GM18520 (cell line): ENCODE data around the gene ATG2B.
"Not testable (repeated sequence)": the region's sequence is repeated elsewhere in the genome, so short reads cannot be mapped to it uniquely, and the experiment has no call there.

Source experiments
- ATAC-seq: cut with Tn5 transposase; IDR thresholded peaks from one replicate; pipeline ENCODE4 v1.9.1; 2021; ENCODE audit not compliant: unreplicated experiment

The ATG2B gene

GRCh38 chr14:96255501-96256366, 107.4 kb downstream of the ATG2B start, which contains the start of gene BDKRB1:
TSS of gene BDKRB1 (plus strand) at chr14:96256210. CDS start at chr14:96263683, 7,473 bp downstream.
- no peak for ATAC-seq

- no peak for ATAC-seq
These were observed 108.5 kb downstream of the ATG2B start for GRCh38 chr14:96254687-96255086.

DNA sequence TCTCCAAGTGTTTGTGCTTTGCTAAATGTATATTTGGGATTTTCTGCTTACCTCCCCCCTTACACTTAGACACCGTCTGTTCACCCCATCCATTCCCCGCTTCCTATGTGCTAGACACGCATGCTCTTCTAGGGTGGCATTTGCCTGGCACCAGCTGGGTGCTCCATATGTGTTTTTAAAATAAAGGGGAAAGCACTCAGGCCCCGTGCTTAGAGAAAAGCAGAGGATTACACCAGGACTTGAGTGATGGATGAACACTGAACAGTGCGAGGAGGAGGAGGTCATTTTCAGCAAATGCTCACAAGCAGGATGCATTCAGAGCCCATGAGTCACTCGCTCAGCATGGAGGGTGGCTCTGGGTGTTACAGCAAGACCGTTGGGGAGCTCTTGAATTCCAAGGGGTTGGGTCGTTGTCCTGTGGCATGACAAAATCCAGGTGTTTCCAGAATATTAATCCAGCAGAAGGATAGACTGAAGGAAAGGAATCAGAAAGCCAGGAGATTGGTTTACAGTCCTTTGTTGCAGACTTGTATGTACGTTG, 110.1 kb downstream of the ATG2B start:
- ATAC-seq: no peak

GRCh38 chr14:96252323-96252998, 110.7 kb downstream of the ATG2B start:
- no peak for ATAC-seq

- no peak for ATAC-seq
These were observed 111.4 kb downstream of the ATG2B start for GRCh38 chr14:96251656-96252155.

DNA sequence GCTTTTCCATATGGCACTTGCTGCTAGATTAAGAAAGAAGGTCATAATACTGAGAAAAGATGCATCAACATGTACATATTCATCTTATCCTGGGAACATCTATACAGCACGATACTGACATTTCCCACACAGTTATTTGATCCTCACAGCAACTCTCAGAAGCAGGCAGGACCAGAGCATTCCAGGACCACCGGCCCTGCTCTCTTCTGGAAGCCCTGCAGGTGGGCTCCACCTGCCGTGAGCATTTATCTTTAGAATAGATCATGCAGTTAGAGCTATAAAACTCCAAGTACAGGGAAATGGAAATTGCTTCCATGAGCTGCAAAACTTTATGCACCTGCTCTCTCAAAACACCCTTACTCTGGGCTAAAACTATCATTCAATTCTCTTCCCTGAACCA, 112.7 kb downstream of the ATG2B start:
- ATAC-seq: no peak

DNA sequence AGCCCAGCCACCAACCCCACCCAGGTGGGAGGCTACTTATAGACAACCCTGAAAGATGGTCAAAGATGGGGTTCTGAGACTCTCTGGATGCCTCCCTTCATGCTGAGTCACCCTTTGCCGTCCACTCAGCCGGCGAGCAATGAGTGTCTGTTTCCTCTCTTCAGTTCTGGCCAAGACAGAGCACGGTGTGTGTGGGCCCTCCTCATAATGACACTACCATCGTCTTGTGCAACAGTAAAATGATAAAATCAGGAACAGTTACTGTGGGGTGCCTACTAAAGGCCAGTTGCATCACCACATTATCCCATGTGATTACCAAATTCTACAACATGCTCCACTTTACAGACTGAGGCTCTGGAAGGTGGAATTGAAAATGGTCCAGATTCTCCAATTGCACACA, 114.1 kb downstream of the ATG2B start:
- ATAC-seq: no peak

DNA sequence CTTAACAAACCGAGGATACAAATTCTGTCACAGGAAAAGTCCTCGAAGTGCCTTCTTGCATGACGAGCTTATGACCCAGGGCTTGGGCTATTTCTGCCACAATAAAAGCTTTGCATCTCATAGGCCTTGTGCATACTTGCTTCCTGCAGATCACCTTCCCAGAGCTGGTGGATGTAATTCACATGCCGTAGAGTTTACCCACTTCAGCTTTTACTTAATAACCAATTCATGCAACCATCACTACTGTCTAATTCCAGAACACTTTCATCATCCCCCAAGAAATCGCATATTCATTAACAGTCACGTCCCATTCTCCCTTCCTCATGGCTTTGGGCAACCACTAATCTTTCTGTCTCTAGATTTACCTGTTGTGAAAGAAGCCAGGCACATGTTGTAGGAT, 116.1 kb downstream of the ATG2B start:
- no peak for ATAC-seq

- ATAC-seq: no peak
These were observed 116.6 kb downstream of the ATG2B start for GRCh38 chr14:96246539-96246847.

DNA sequence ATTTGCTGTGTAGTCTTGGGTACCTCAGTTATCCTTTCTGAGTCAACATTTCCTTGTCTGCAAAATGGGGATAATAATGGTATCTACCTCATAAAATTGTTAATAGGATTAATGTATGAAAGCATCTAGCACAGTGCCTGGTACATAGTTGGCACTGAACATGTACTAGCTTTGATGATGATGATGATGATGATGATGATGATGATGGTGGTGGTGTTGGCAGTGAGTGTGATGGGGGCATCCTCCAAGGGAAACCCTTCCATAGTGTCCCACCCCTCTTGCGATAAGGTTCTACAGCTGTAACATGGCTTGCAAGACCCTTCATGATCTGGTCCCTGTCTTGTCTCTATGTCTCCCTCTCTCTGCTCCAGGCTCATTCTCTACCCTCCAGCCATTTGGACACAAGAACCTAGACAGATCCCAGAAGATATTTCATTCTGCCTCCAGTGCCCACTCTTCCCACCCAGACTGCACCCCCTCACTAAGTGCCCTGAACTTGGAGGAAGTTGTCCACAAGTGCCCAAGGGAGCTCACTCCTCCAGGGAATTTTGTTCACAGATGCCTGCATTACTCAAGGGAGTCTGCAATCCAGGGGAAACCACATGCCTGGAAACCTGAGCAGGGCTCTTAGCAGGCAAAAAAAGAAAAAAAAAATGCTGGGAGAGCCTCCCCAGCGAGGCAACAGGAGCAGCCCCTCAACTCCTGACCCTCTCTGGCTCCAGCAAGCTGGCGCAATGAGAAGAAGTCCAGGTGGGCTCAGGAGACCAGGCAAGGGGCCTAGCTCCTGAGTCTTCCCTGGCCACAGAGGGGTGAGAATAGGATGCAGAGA, 117.2 kb downstream of the ATG2B start:
- no peak for ATAC-seq

DNA sequence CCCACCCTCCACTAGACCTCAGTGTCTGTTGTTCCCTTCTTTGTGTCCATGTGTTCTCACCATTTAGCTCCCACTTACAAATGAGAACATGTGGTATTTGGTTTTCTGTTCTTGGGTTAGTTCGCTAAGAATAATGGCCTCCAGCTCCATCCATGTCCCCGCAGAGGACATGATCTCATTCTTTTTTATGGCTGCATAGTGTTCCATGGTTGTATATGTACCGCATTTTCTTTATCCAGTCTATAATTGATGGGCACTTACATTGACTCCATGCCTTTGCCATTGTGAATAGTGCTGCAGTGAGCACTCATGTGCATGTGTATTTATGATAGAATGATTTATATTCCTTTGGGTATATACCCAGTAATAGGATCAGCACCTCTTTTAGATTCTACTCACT, 118.1 kb downstream of the ATG2B start:
- ATAC-seq: not testable (repeated sequence)

DNA sequence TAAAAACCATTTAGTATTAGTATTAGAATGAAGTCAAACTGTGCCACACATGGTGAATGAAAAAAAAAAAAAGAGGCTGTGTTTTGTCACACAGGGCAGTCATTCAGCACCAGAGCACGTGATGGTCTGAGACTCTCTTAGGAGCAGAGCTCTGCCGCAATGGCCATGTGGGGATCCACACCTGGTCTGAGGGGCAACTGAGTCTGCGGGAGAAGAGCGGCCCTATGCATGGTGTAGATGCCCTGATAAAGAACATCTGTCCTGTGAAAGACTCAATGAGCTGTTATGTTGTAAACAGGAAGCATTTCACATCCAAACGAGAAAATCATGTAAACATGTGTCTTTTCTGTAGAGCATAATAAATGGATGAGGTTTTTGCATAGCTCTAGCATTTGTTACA, 119.4 kb downstream of the ATG2B start:
- no peak for ATAC-seq

DNA sequence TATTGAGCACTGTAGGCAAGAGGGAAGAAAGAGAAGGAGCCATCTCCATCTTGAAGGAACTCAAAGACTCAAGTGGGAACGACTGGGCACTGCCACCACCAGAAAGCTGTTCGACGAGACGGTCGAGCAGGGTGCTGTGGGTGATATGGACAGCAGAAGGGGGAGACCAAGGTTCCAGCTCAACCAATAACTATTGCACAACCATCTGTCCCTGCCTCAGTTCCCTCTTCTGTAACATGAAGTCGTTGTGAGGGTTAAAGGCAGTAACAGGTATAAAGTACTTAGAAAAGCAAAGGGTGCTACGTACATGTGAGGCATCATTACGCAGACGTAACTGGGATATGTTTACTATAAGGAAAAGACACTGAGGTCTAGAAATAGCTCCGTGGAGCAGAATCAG, 121.0 kb downstream of the ATG2B start:
- ATAC-seq: no peak

- ATAC-seq: no peak
These were observed 122.5 kb downstream of the ATG2B start for GRCh38 chr14:96240641-96241040.

- no peak for ATAC-seq
These were observed 123.4 kb downstream of the ATG2B start for GRCh38 chr14:96239711-96240141.

DNA sequence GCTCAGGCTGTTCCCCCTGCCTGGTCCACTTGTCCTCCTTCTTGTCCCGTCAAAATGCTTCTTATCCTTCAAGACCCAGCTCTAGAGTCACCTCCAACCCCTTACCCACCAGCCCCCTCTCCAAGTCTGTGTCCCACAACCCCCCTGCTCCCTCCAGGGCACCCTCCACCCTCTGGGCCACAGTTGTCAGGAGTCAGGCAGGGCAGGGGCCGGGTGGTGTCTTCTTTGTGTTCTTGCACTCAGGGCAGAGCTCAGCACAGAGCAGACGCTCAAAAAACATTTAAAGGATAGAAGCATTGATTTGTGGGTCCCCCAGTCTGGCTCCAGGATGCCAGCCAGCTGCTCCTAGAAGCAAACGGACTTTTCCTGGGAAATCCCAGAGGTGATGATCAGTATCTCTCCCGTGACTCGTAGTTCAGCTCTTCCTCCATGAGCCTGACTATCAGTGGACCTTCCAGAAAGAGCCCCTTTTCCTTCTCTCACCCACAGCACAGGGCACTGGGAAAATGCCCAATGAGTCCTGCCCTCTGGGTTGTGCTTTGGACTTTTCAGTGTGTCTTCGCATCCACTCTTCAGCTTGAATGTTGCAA, 124.4 kb downstream of the ATG2B start:
- ATAC-seq: no peak

GRCh38 chr14:96237641-96238040, 125.5 kb downstream of the ATG2B start:
- no peak for ATAC-seq

GRCh38 chr14:96235426-96235825, 127.7 kb downstream of the ATG2B start:
- ATAC-seq: no peak

- ATAC-seq: no peak
These were observed 129.5 kb downstream of the ATG2B start for GRCh38 chr14:96233661-96234060.

- ATAC-seq: no peak
These were observed 130.6 kb downstream of the ATG2B start for GRCh38 chr14:96232506-96232905.
